Measurements from ENCODE around the gene ENO3. TPM values are rescaled to one million over a fixed set of nuclear protein-coding genes. Genes with fewer than 3 reads are reported as not detected.

Gene ENO3
- total and polyA plus RNA-seq, 10 of the 15 experiments (the other 5 are each of a cell fraction or from before 2014, with no cell fraction given) = 6.8 to 28.4 (median 17.0) TPM

DNA sequence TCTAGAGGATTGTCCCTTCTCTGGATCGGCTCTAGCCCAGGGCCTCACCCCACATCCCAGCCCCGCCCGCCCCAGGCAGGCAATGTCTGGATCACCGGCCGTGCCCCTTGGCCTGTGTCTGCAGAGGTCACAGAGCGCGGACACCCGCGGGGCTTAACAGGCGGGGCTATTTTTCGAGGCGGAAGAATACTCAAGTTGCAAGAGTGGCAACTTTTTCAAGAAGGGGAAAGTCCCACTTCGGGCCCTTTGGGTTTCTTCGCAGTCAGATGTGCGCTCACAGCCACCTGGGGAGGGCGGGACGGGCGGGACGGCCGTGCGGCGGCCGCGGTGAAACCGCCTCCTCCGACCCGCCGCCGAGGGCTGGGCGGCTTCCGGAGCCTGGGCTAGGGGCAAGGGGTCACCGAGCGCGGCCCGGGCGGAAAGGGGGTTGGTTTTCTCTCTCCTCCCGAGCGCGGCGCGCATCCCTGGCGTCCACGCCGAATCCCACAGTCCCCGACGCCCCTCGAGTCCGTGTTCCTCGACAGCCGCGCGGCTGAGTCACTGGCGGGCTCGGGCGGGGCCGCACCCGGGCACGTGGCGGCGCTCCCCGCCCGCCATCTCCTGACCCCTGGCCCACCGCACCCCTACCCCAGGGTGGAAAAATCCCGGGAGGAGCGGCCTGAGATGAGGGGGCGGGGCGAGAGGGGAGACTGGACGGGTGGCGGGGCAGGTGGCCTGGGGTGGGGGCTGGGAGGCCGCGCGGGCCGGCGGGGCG, 1.4 kb upstream of the ENO3 start (continued):
- 0 out of 2 replicates have a peak, but pooled peaks have one; percentile 11 for TF ChIP-seq PKNOX1 (IDR thresholded peaks at IDR 0.05)
- TF ChIP-seq TAF1 (IDR thresholded peaks at IDR 0.05; ENCODE audit: borderline replicate concordance, low read depth, low read length) = peak; percentile 83
- no peak for TF ChIP-seq ZBTB33 (IDR thresholded peaks at IDR 0.05)
- TF ChIP-seq STAT1 (conservative IDR thresholded peaks at IDR 0.05) = no peak
- peak; percentile 79 for TF ChIP-seq CHD2 (IDR thresholded peaks at IDR 0.05; ENCODE audit: borderline replicate concordance, low read depth, low read length)
- peak; percentile 71; the same call in 1 of the 2 replicates for TF ChIP-seq TCF12 (IDR thresholded peaks at IDR 0.05; ENCODE audit: low read depth, low read length)
- 0 out of 4 replicates have a peak, but pooled peaks of 1 of the 2 experiments have one; percentile 33 for TF ChIP-seq EP300 (IDR thresholded peaks at IDR 0.05; ENCODE audit: borderline replicate concordance in 1 of 2, control insufficient read depth in 1 of 2, low read depth in 2 of 2, low read length in 2 of 2)
- peak; percentile 40 for TF ChIP-seq YY1 (IDR thresholded peaks at IDR 0.05; ENCODE audit: low read depth, low read length)
- peak; percentile 5; the same call in 1 of the 2 replicates for TF ChIP-seq POLR2AphosphoS5 (IDR thresholded peaks at IDR 0.05; ENCODE audit: low read length)
- peak; percentile 84 for TF ChIP-seq TCF3 (IDR thresholded peaks at IDR 0.05; ENCODE audit: borderline replicate concordance, insufficient read depth, low read depth, low read length)
- TF ChIP-seq FOXK2 (IDR thresholded peaks at IDR 0.05) = no peak
- TF ChIP-seq, protein P1, sequence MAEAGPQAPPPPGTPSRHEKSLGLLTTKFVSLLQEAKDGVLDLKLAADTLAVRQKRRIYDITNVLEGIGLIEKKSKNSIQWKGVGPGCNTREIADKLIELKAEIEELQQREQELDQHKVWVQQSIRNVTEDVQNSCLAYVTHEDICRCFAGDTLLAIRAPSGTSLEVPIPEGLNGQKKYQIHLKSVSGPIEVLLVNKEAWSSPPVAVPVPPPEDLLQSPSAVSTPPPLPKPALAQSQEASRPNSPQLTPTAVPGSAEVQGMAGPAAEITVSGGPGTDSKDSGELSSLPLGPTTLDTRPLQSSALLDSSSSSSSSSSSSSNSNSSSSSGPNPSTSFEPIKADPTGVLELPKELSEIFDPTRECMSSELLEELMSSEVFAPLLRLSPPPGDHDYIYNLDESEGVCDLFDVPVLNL (IDR thresholded peaks at IDR 0.05; ENCODE audit: low read depth, low read length) = no peak
- TF ChIP-seq NFYA (IDR thresholded peaks at IDR 0.05; ENCODE audit: borderline replicate concordance, low read depth, low read length) = no peak
- TF ChIP-seq HDGF (IDR thresholded peaks at IDR 0.05) = no peak
- no peak for TF ChIP-seq CBFB (IDR thresholded peaks at IDR 0.05; ENCODE audit: low read depth)
- no peak for TF ChIP-seq SMC3 (IDR thresholded peaks at IDR 0.05; ENCODE audit: borderline replicate concordance, low read length)
- 0 out of 2 replicates have a peak, but pooled peaks have one; percentile 1 for TF ChIP-seq NBN (IDR thresholded peaks at IDR 0.05)
- TF ChIP-seq SMAD5 (IDR thresholded peaks at IDR 0.05; ENCODE audit: low read depth) = peak; percentile 68; the same call in 1 of the 2 replicates
- TF ChIP-seq RAD51 (IDR thresholded peaks at IDR 0.05) = no peak
- TF ChIP-seq, protein P2, sequence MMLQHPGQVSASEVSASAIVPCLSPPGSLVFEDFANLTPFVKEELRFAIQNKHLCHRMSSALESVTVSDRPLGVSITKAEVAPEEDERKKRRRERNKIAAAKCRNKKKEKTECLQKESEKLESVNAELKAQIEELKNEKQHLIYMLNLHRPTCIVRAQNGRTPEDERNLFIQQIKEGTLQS (IDR thresholded peaks at IDR 0.05; ENCODE audit: borderline replicate concordance, extremely low read depth, low read depth, low read length) = no peak
- no peak for TF ChIP-seq FOXM1 (IDR thresholded peaks at IDR 0.05; ENCODE audit: low read depth, low read length)
- no peak for TF ChIP-seq SIN3A (IDR thresholded peaks at IDR 0.05; ENCODE audit: low read depth, low read length)
- peak; percentile 58; the same call in 1 of the 2 replicates for TF ChIP-seq POLR2AphosphoS2 (IDR thresholded peaks at IDR 0.05; ENCODE audit: low read depth, low read length)
- no peak for TF ChIP-seq SMARCA5 (IDR thresholded peaks at IDR 0.05)
- 0 out of 2 replicates have a peak, but pooled peaks have one; percentile 37 for TF ChIP-seq ELK1 (IDR thresholded peaks at IDR 0.05; ENCODE audit: low read depth, low read length)
- no peak for TF ChIP-seq PML (IDR thresholded peaks at IDR 0.05; ENCODE audit: low read length)
